A673 (cell line): ENCODE results near the gene LRRC57. TPM values are rescaled to one million over a fixed set of nuclear protein-coding genes. Genes with fewer than 3 reads are reported as not detected.

Experiments used
- BruUV-seq: library from RNA; stranded (reverse); fragments of 400-500 nt; replicated peaks from 2 replicates; lab custom pipeline; 2021; lab: Mats Ljungman, UMichigan
- CTCF ChIA-PET: fragments of 300-600 bp; sonication (Branson Sonifier 250); formaldehyde crosslinking; loops from one replicate; lab custom pipeline; 2022; ENCODE audit warnings: antibody characterized with exemption; lab: Charles Lee
- POLR2A ChIA-PET: fragments of 300-600 bp; sonication (Branson Sonifier 250); formaldehyde crosslinking; loops from one replicate; lab custom pipeline; 2022; ENCODE audit warnings: antibody characterized with exemption; ENCODE audit not compliant: low non-redundant PET; lab: Charles Lee
- DNase-seq: peaks from one replicate; pipeline ENCODE4 v3.0.0-alpha.2; 2015; ENCODE audit warnings: low spot score
- H3K27ac ChIP-seq: fragments of 200-600 bp; sonication (generic); 2 replicates; pipeline ENCODE4 v1.5.1; 2016; ENCODE audit warnings: mixed run types, low read depth, mild to moderate bottlenecking, mixed read lengths, antibody characterized with exemption, low read length; ENCODE audit not compliant: poor library complexity, severe bottlenecking
- H3K27me3 ChIP-seq: fragments of 200-600 bp; sonication (generic); replicated peaks from 2 replicates; pipeline ENCODE4 v1.6.1; 2017; ENCODE audit warnings: mixed run types, low read depth, mild to moderate bottlenecking, mixed read lengths, antibody characterized with exemption, low read length; ENCODE audit not compliant: insufficient read depth, poor library complexity
- H3K36me3 ChIP-seq: fragments of 200-600 bp; sonication (generic); 2 replicates; pipeline ENCODE4 v1.6.1; 2016; ENCODE audit warnings: mixed run types, mild to moderate bottlenecking, mixed read lengths, antibody characterized with exemption, low read length; ENCODE audit not compliant: insufficient read depth, poor library complexity, severe bottlenecking
- H3K4me1 ChIP-seq: fragments of 200-600 bp; sonication (generic); 2 replicates; pipeline ENCODE4 v1.6.1; 2017; ENCODE audit warnings: mixed run types, mild to moderate bottlenecking, mixed read lengths, antibody characterized with exemption, low read length; ENCODE audit not compliant: insufficient read depth, poor library complexity, severe bottlenecking
- H3K4me3 ChIP-seq: fragments of 200-600 bp; sonication (generic); 2 replicates; pipeline ENCODE4 v1.5.1; 2016; ENCODE audit warnings: low read depth, mixed run types, mild to moderate bottlenecking, mixed read lengths, low read length; ENCODE audit not compliant: poor library complexity, severe bottlenecking
- H3K9me3 ChIP-seq: fragments of 200-600 bp; sonication (generic); 2 replicates; pipeline ENCODE4 v1.6.1; 2016; ENCODE audit warnings: mixed run types, low read depth, mild to moderate bottlenecking, mixed read lengths, antibody characterized with exemption, low read length; ENCODE audit not compliant: poor library complexity, severe bottlenecking
- EZH2 ChIP-seq: fragments of 200-600 bp; sonication (generic); IDR thresholded peaks from 2 replicates; pipeline ENCODE4 v1.6.1; 2017; ENCODE audit warnings: borderline replicate concordance, low read depth, mild to moderate bottlenecking, mixed read lengths, antibody characterized with exemption, low read length; ENCODE audit not compliant: poor library complexity, severe bottlenecking
- intact Hi-C: fragments of 100-400 bp; cut with micrococcal nuclease; formaldehyde crosslinking; loops from one replicate; pipeline ENCODE4 v1.10.0; 2022; ENCODE audit not compliant: unreplicated experiment
- total RNA-seq: library from RNA; stranded (reverse); gene quantifications from 2 replicates; pipeline ENCODE4 v1.2.3, GENCODE V29; 2021
- TF ChIP-seq, protein P1 (sequence below): fragments of 300-800, 200-600 bp; sonication (generic); conservative IDR thresholded peaks from 2 replicates; pipeline ENCODE4 v1.5.1; 2017; ENCODE audit warnings: low read depth, mild to moderate bottlenecking, antibody characterized with exemption, low read length, moderate library complexity, mixed read lengths

LRRC57 gene
- total RNA-seq, 1 experiment from 2014 or later, result 32.7 TPM

- POLR2A ChIA-PET, result no interaction called here
- Histone ChIP-seq H3K4me3 (no peak overlapping the region), H3K4me1 (peaks cover 17% of the 10 kb centered on the region), H3K27me3 (no peaks in the 10 kb centered on the region), H3K27ac (no peak overlapping the region), H3K9me3 (no peaks in the 10 kb centered on the region), H3K36me3 (peaks cover 7% of the 10 kb centered on the region)
- intact Hi-C loops, result loop anchor here (10.0 kb wide), 1 partner anchor 156 kb away; no protein-coding TSS in a partner anchor
- no peak for DNase-seq
- TF ChIP-seq EZH2, result no peak
- TF ChIP-seq, protein P1, sequence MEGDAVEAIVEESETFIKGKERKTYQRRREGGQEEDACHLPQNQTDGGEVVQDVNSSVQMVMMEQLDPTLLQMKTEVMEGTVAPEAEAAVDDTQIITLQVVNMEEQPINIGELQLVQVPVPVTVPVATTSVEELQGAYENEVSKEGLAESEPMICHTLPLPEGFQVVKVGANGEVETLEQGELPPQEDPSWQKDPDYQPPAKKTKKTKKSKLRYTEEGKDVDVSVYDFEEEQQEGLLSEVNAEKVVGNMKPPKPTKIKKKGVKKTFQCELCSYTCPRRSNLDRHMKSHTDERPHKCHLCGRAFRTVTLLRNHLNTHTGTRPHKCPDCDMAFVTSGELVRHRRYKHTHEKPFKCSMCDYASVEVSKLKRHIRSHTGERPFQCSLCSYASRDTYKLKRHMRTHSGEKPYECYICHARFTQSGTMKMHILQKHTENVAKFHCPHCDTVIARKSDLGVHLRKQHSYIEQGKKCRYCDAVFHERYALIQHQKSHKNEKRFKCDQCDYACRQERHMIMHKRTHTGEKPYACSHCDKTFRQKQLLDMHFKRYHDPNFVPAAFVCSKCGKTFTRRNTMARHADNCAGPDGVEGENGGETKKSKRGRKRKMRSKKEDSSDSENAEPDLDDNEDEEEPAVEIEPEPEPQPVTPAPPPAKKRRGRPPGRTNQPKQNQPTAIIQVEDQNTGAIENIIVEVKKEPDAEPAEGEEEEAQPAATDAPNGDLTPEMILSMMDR, result no peak
- no TSS peak for BruUV-seq
- CTCF ChIA-PET, result interaction anchor here (0.7 kb wide), 1 partner anchor 428 kb away, joined by 4 read pairs; no protein-coding TSS in a partner anchor
Measured at GRCh38 chr15:42498212-42499068, 50.2 kb downstream of the LRRC57 start.

GRCh38 chr15:42495361-42496212, 53.0 kb downstream of the LRRC57 start, which contains the start of gene SNAP23:
TSS of gene SNAP23 (plus strand) at chr15:42495634. CDS start at chr15:42511847, 16,213 bp downstream.
- peak; percentile 96 for DNase-seq
- TSS peak; percentile 60 for BruUV-seq
- peaks cover 14% of the 10 kb centered on the region for H3K4me1 ChIP-seq
- H3K4me3 ChIP-seq, result peak within 1 kb of the TSS; percentile 72
- H3K27ac ChIP-seq, result peak within 1 kb of the TSS; percentile 89
- no peaks in the 10 kb centered on the region for H3K9me3 ChIP-seq
- H3K27me3 ChIP-seq, result no peaks in the 10 kb centered on the region
- H3K36me3 ChIP-seq, result peaks cover 7% of the 10 kb centered on the region
- no peak for TF ChIP-seq EZH2
- TF ChIP-seq, protein P1, result no peak
- ChIA-PET CTCF (no interaction called here), POLR2A (no interaction called here)
- intact Hi-C loops, result loop anchor here (10.0 kb wide), 1 partner anchor 159 kb away; no protein-coding TSS in a partner anchor

- ChIA-PET POLR2A (no interaction called here), CTCF (no interaction called here)
- intact Hi-C loops, result loop anchor here (10.0 kb wide), 1 partner anchor 160 kb away; no protein-coding TSS in a partner anchor
- H3K4me3 ChIP-seq, result peak overlapping the region; percentile 72
- no TSS peak for BruUV-seq
- DNase-seq, result peak; percentile 87
- no peaks in the 10 kb centered on the region for H3K9me3 ChIP-seq
- H3K36me3 ChIP-seq, result peaks cover 7% of the 10 kb centered on the region
- peak overlapping the region; percentile 89 for H3K27ac ChIP-seq
- no peak for TF ChIP-seq EZH2
- TF ChIP-seq, protein P1, result no peak
- peaks cover 12% of the 10 kb centered on the region for H3K4me1 ChIP-seq
- no peaks in the 10 kb centered on the region for H3K27me3 ChIP-seq
Measured at GRCh38 chr15:42494998-42495360, 53.6 kb downstream of the LRRC57 start.
